Fibroblast of pulmonary artery (primary cell): ENCODE data around the gene IL4.
"Not testable (repeated sequence)": the region's sequence is repeated elsewhere in the genome, so short reads cannot be mapped to it uniquely, and the experiment has no call there.

ENCODE experiments used
- DNase-seq: peaks from one replicate; pipeline ENCODE4 v3.0.0-alpha.2; 2010; ENCODE audit warnings: low read depth
- H3K4me3 ChIP-seq: replicated peaks from 2 replicates; pipeline ENCODE4 v1.5.1; 2011; ENCODE audit warnings: low read depth, mild to moderate bottlenecking, control low read depth, low read length, moderate library complexity
- TF ChIP-seq, protein P1 (sequence below): IDR thresholded peaks from 2 replicates; pipeline ENCODE4 v1.5.1; 2011; ENCODE audit warnings: mild to moderate bottlenecking, control low read depth, low read length, inconsistent platforms; ENCODE audit errors: missing control alignments

The IL4 gene

DNA sequence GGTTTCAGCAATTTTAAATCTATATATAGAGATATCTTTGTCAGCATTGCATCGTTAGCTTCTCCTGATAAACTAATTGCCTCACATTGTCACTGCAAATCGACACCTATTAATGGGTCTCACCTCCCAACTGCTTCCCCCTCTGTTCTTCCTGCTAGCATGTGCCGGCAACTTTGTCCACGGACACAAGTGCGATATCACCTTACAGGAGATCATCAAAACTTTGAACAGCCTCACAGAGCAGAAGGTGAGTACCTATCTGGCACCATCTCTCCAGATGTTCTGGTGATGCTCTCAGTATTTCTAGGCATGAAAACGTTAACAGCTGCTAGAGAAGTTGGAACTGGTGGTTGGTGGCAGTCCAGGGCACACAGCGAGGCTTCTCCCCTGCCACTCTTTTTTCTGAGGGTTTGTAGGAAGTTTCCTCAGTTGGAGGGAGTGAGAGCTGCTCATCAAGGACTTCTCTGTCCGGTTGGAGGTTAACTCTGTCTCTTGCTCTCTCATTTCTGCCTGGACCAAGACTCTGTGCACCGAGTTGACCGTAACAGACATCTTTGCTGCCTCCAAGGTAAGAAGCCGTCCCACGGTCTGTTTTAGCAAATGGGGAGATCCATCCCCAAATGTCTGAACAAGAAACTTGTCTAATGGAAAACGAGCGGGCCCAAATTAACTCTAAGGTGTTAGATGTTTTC lies at the start of gene IL4:
Gene IL4 (plus strand): TSS at position 51 of the 692 bp plus-strand sequence. CDS start 62 bp downstream, at position 113.
- TF ChIP-seq, protein P1, sequence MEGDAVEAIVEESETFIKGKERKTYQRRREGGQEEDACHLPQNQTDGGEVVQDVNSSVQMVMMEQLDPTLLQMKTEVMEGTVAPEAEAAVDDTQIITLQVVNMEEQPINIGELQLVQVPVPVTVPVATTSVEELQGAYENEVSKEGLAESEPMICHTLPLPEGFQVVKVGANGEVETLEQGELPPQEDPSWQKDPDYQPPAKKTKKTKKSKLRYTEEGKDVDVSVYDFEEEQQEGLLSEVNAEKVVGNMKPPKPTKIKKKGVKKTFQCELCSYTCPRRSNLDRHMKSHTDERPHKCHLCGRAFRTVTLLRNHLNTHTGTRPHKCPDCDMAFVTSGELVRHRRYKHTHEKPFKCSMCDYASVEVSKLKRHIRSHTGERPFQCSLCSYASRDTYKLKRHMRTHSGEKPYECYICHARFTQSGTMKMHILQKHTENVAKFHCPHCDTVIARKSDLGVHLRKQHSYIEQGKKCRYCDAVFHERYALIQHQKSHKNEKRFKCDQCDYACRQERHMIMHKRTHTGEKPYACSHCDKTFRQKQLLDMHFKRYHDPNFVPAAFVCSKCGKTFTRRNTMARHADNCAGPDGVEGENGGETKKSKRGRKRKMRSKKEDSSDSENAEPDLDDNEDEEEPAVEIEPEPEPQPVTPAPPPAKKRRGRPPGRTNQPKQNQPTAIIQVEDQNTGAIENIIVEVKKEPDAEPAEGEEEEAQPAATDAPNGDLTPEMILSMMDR, result no peak
- peak within 1 kb of the TSS; percentile 26 for H3K4me3 ChIP-seq
- no peak for DNase-seq

- TF ChIP-seq, protein P1, result no peak
Observed at GRCh38 chr5:132627470-132627869, 46.3 kb upstream of the IL4 start.

DNA sequence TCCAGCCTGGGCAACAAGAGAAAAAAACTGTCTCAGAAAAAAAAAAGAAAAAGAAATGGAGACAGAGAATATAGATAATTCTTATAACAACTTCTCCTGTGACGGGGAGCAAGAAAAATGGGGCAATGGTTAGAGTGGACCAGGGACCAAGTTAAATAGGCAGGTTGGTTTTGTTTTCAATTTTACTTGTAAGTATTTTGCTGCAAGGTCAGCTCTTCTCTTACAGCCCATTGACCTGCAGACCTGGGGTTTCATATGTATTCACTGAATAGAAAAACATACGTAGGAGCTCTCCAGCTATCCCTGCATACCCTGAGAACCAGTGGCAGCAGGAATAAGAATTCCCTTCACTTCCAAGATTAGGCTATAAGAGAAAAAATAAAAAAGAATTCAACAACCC lies 45.0 kb upstream of the IL4 start:
- H3K4me3 ChIP-seq, result no peak overlapping the region
- no peak for DNase-seq
- TF ChIP-seq, protein P1, result no peak

More at GRCh38 chr5:132627470-132627869, 46.3 kb upstream of the IL4 start:
- no peak for DNase-seq
- H3K4me3 ChIP-seq, result no peak overlapping the region

GRCh38 chr5:132629230-132629944 lies 44.4 kb upstream of the IL4 start:
- H3K4me3 ChIP-seq, result no peak overlapping the region
- TF ChIP-seq, protein P1, result no peak
- no peak for DNase-seq

DNA sequence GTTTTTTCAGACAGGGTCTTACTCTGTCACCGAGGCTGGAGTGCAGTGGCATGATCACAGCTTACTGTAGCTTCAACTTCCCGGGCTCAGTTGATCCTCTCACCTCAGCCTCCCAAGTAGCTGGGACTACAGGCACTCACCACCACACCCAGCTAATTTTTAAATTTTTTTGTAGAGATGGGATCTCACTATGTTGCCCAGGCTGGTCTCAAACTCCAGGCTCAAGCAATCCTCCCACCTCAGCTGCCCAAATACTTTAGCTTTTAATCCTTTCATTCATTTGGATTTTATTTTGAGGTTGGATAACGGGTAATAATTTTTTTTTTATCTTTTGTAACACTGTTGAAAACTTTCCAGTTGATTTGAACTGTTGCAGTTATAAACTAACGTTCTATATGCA lies 40.2 kb upstream of the IL4 start:
- DNase-seq, H3K4me3 ChIP-seq: not testable (repeated sequence)

DNA sequence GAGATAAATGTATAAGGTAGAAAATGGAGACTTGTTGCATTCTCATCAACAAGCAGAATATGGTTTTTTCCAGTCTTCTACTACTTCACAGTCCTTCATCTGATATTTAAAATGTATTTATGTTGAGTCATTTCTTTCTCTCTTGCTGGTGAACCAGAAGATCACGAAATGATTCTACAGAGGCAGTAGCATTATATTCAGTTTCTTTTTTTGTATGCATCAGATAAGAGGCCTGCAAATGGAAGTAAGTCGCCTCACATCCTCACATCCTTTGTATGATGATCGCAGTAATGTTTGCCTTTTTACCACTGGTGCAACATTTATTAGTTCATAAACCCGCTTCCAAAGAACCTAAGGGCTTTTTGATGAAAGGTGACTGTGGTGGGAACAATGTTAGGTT lies 37.9 kb upstream of the IL4 start:
- TF ChIP-seq, protein P1, result no peak
- no peak for DNase-seq
- H3K4me3 ChIP-seq, result no peak overlapping the region

- TF ChIP-seq, protein P1, result no peak
- no peak overlapping the region for H3K4me3 ChIP-seq
- no peak for DNase-seq
Observed at GRCh38 chr5:132637241-132637640, 36.5 kb upstream of the IL4 start.
